ENCODE measurements around the gene WDPCP. TPM values are rescaled to one million over a fixed set of nuclear protein-coding genes. Genes with fewer than 3 reads are reported as not detected.

Gene WDPCP
- total RNA-seq, 4 donors from 2014 or later = 2.6 to 15.5 (median 10.9) TPM

GRCh38 chr2:63320669-63321068 is 267.6 kb downstream of the WDPCP start:
- H3K27me3 ChIP-seq = no peaks in the 10 kb centered on the region
- no peak for DNase-seq
- H3K9me3 ChIP-seq = no peaks in the 10 kb centered on the region
- in situ Hi-C loops (cut with MboI; ENCODE audit: low pct_ligation_motif_present in 1 of 4, low pct_unique_long_range_greater_than_20kb in 1 of 4, low sequenced_read_pairs in 3 of 4) (no loop called here), intact Hi-C loops (cut with DNase I; ENCODE audit: low total_unique reads) (no loop called here)
- H3K4me3 ChIP-seq = no peak overlapping the region
- H3K4me1 ChIP-seq = no peaks in the 10 kb centered on the region
- H3K27ac ChIP-seq = no peak overlapping the region
- no peak for TF ChIP-seq EP300 (IDR thresholded peaks at IDR 0.05; ENCODE audit: low read depth)
- TF ChIP-seq POLR2AphosphoS5 (IDR thresholded peaks at IDR 0.05) = no peak
- TF ChIP-seq CTCF (IDR thresholded peaks at IDR 0.05) = no peak
- no peak for TF ChIP-seq POLR2A (IDR thresholded peaks at IDR 0.05)
- no peaks in the 10 kb centered on the region for H3K36me3 ChIP-seq

GRCh38 chr2:63310614-63311013 is 277.7 kb downstream of the WDPCP start:
- Histone ChIP-seq H3K27ac (no peak overlapping the region), H3K4me1 (no peaks in the 10 kb centered on the region), H3K36me3 (no peaks in the 10 kb centered on the region), H3K9me3 (no peaks in the 10 kb centered on the region), H3K4me3 (no peak overlapping the region), H3K27me3 (no peaks in the 10 kb centered on the region)
- DNase-seq = no peak
- TF ChIP-seq EP300 (IDR thresholded peaks at IDR 0.05; ENCODE audit: low read depth) = no peak
- TF ChIP-seq CTCF (IDR thresholded peaks at IDR 0.05) = no peak
- TF ChIP-seq POLR2AphosphoS5 (IDR thresholded peaks at IDR 0.05) = no peak
- no peak for TF ChIP-seq POLR2A (IDR thresholded peaks at IDR 0.05)
- in situ Hi-C loops (cut with MboI; ENCODE audit: low pct_ligation_motif_present in 1 of 4, low pct_unique_long_range_greater_than_20kb in 1 of 4, low sequenced_read_pairs in 3 of 4) = no loop called here
- intact Hi-C loops (cut with DNase I; ENCODE audit: low total_unique reads) = no loop called here
- WGBS, 2 donors (ENCODE audit: low coverage in 1 of 2) = 74% methylated on average over 1 of the region's 1 CpG; no CpG with 5 or more reads in 1 of the 2 donors

GRCh38 chr2:63301481-63301880 is 286.8 kb downstream of the WDPCP start:
- Histone ChIP-seq H3K27ac (no peak overlapping the region), H3K9me3 (peaks cover 33 to 35% of the 10 kb centered on the region in 2 donors), H3K27me3 (no peaks in the 10 kb centered on the region), H3K4me1 (no peaks in the 10 kb centered on the region), H3K4me3 (no peak overlapping the region), H3K36me3 (no peaks in the 10 kb centered on the region)
- WGBS, 2 donors (ENCODE audit: low coverage in 1 of 2) = 89% methylated on average over 1 of the region's 1 CpG; no CpG with 5 or more reads in 1 of the 2 donors
- TF ChIP-seq EP300 (IDR thresholded peaks at IDR 0.05; ENCODE audit: low read depth) (no peak), POLR2A (IDR thresholded peaks at IDR 0.05) (no peak), POLR2AphosphoS5 (IDR thresholded peaks at IDR 0.05) (no peak), CTCF (IDR thresholded peaks at IDR 0.05) (no peak)
- intact Hi-C loops (cut with DNase I; ENCODE audit: low total_unique reads) (no loop called here), in situ Hi-C loops (cut with MboI; ENCODE audit: low pct_ligation_motif_present in 1 of 4, low pct_unique_long_range_greater_than_20kb in 1 of 4, low sequenced_read_pairs in 3 of 4) (no loop called here)
- no peak for DNase-seq

- no peaks in the 10 kb centered on the region for H3K4me1 ChIP-seq
- intact Hi-C loops (cut with DNase I; ENCODE audit: low total_unique reads) = no loop called here
- H3K36me3 ChIP-seq = no peaks in the 10 kb centered on the region
- H3K9me3 ChIP-seq = peaks cover 33 to 35% of the 10 kb centered on the region in 2 donors
- no peak for DNase-seq
- no peak overlapping the region for H3K27ac ChIP-seq
- no peak overlapping the region for H3K4me3 ChIP-seq
- no peaks in the 10 kb centered on the region for H3K27me3 ChIP-seq
- WGBS, 2 donors (ENCODE audit: low coverage in 1 of 2) = 88 to 89% methylated on average over 1 to 2 of the region's 2 CpGs
- in situ Hi-C loops (cut with MboI; ENCODE audit: low pct_ligation_motif_present in 1 of 4, low pct_unique_long_range_greater_than_20kb in 1 of 4, low sequenced_read_pairs in 3 of 4) = no loop called here
- TF ChIP-seq POLR2AphosphoS5 (IDR thresholded peaks at IDR 0.05) (no peak), POLR2A (IDR thresholded peaks at IDR 0.05) (no peak), EP300 (IDR thresholded peaks at IDR 0.05; ENCODE audit: low read depth) (no peak), CTCF (IDR thresholded peaks at IDR 0.05) (no peak)
These were observed 287.4 kb downstream of the WDPCP start for GRCh38 chr2:63300835-63301234.
